Fibroblast of skin of left quadriceps (primary cell): ENCODE results near the gene SLC11A2.
"Not testable (repeated sequence)": the region's sequence is repeated elsewhere in the genome, so short reads cannot be mapped to it uniquely, and the experiment has no call there.

Experiments used
- DNase-seq, 2 experiments: peaks; one replicate each; pipeline ENCODE4 v3.0.0-alpha.2; 2013; ENCODE audit warnings: low read depth in 2 of 2

Gene SLC11A2

GRCh38 chr12:51027342-51027835, 1.2 kb upstream of the SLC11A2 start:
- DNase-seq: no peak

- peak in 1 of 2 experiments; percentile 2 for DNase-seq
Observed at GRCh38 chr12:51025338-51025835, 797 bp downstream of the SLC11A2 start.

- DNase-seq: no peak
Observed at GRCh38 chr12:51023625-51024382, 2.4 kb downstream of the SLC11A2 start.

- DNase-seq: no peak
Observed at GRCh38 chr12:51021694-51022093, 4.5 kb downstream of the SLC11A2 start.

GRCh38 chr12:51020448-51021182, 5.6 kb downstream of the SLC11A2 start:
- no peak for DNase-seq

GRCh38 chr12:51019927-51020326, 6.3 kb downstream of the SLC11A2 start:
- no peak for DNase-seq

GRCh38 chr12:51018956-51019355, 7.2 kb downstream of the SLC11A2 start:
- no peak for DNase-seq

GRCh38 chr12:51017452-51017851, 8.7 kb downstream of the SLC11A2 start:
- no peak for DNase-seq

GRCh38 chr12:51014467-51014866, 11.7 kb downstream of the SLC11A2 start:
- not testable (repeated sequence) for DNase-seq

- no peak for DNase-seq
Observed at GRCh38 chr12:51013441-51013840, 12.7 kb downstream of the SLC11A2 start.

GRCh38 chr12:51012570-51013236, 13.5 kb downstream of the SLC11A2 start:
- DNase-seq: no peak

GRCh38 chr12:51011955-51012354, 14.2 kb downstream of the SLC11A2 start:
- no peak for DNase-seq

GRCh38 chr12:51009056-51009440, 17.1 kb downstream of the SLC11A2 start:
- no peak for DNase-seq

GRCh38 chr12:51008329-51009055, 17.7 kb downstream of the SLC11A2 start:
- DNase-seq: no peak

- no peak for DNase-seq
Observed at GRCh38 chr12:51005671-51006070, 20.5 kb downstream of the SLC11A2 start.

GRCh38 chr12:51005030-51005429, 21.2 kb downstream of the SLC11A2 start:
- DNase-seq: no peak

- no peak for DNase-seq
Observed at GRCh38 chr12:51004504-51004903, 21.7 kb downstream of the SLC11A2 start.

GRCh38 chr12:51001799-51002198, 24.4 kb downstream of the SLC11A2 start:
- no peak for DNase-seq

GRCh38 chr12:51000245-51000644, 25.9 kb downstream of the SLC11A2 start:
- peak; percentile 57 to 63 for DNase-seq

GRCh38 chr12:50999093-50999492, 27.1 kb downstream of the SLC11A2 start:
- no peak for DNase-seq

GRCh38 chr12:50992819-50993218, 33.4 kb downstream of the SLC11A2 start:
- no peak for DNase-seq

GRCh38 chr12:50991291-50991690, 34.9 kb downstream of the SLC11A2 start:
- no peak for DNase-seq
